B cell (primary cell): ENCODE measurements around the gene EFHD2. TPM values are rescaled to one million over a fixed set of nuclear protein-coding genes. Genes with fewer than 3 reads are reported as not detected.

Source experiments
- ATAC-seq: fragments of 200-7000 bp; cut with Tn5 transposase; one replicate; pipeline ENCODE4 v1.10.0; 2021; ENCODE audit warnings: low read depth, mild to moderate bottlenecking, moderate number of reproducible peaks, moderate library complexity
- CTCF ChIA-PET: fragments of 350-600 bp; sonication (Branson Sonifier 250); formaldehyde crosslinking; loops from one replicate; lab custom pipeline; 2021; ENCODE audit warnings: antibody characterized with exemption, inconsistent platforms; lab: Charles Lee
- POLR2A ChIA-PET: fragments of 350-600 bp; sonication (Branson Sonifier 250); formaldehyde crosslinking; loops from one replicate; lab custom pipeline; 2021; ENCODE audit warnings: antibody characterized with exemption; lab: Charles Lee
- DNase-seq: peaks from one replicate; pipeline ENCODE4 v3.0.0; 2013
- H2AFZ ChIP-seq: 2 replicates; pipeline ENCODE4 v1.6.1; 2012; ENCODE audit warnings: mild to moderate bottlenecking, low read depth, low read length; ENCODE audit not compliant: insufficient read depth, poor library complexity, severe bottlenecking
- H3K27ac ChIP-seq, 2 donors: 1 replicate in 1 of 2; 2 replicates in 1 of 2; pipeline ENCODE4 v1.5.1; 2012 to 2013; ENCODE audit warnings: low read length in 2 of 2, mild to moderate bottlenecking in 2 of 2, moderate library complexity in 1 of 2
- H3K27me3 ChIP-seq, 4 experiments: fragments of 200-600 bp in 1 of 4; sonication (generic) in 1 of 4; replicated peaks in 1 of 4; 1 replicate in 2 of 4; 2 replicates in 2 of 4; pipeline versions ENCODE4 v1.6.1 to v1.7.0; 2013 to 2016; ENCODE audit warnings: low read length in 3 of 4, mild to moderate bottlenecking in 2 of 4, mixed read lengths in 1 of 4, moderate library complexity in 1 of 4; ENCODE audit not compliant: insufficient read depth in 4 of 4, control insufficient read depth in 3 of 4; ENCODE audit errors: control extremely low read depth in 1 of 4
- H3K36me3 ChIP-seq, 2 experiments: replicated peaks in 1 of 2; 1 replicate in 1 of 2; 2 replicates in 1 of 2; pipeline versions ENCODE4 v1.6.1 to v1.7.1; 2013; ENCODE audit warnings: low read length in 1 of 2; ENCODE audit not compliant: insufficient read depth in 2 of 2, control insufficient read depth in 1 of 2; ENCODE audit errors: control extremely low read depth in 1 of 2, extremely low read depth in 1 of 2
- H3K4me1 ChIP-seq, 2 donors: fragments of 200-600 bp in 1 of 2; sonication (generic) in 1 of 2; 1 replicate in 1 of 2; 2 replicates in 1 of 2; pipeline versions ENCODE4 v1.5.1 to v1.6.1; 2013 to 2017; ENCODE audit warnings: low read length in 2 of 2; ENCODE audit not compliant: control insufficient read depth in 2 of 2, insufficient read depth in 2 of 2
- H3K4me2 ChIP-seq: replicated peaks from 2 replicates; pipeline ENCODE3; 2012; ENCODE audit warnings: mild to moderate bottlenecking, low read depth, low read length; ENCODE audit not compliant: poor library complexity, severe bottlenecking
- H3K4me3 ChIP-seq, 5 experiments: fragments of 200-600 bp in 1 of 5; sonication (generic) in 1 of 5; 1 replicate in 3 of 5; 2 replicates in 2 of 5; pipeline versions ENCODE4 v1.5.1 to v1.7.0; 2011 to 2016; ENCODE audit warnings: low read length in 4 of 5, mild to moderate bottlenecking in 4 of 5, low read depth in 2 of 5, control low read depth in 1 of 5, moderate library complexity in 1 of 5; ENCODE audit not compliant: insufficient read depth in 1 of 5; ENCODE audit errors: control extremely low read depth in 1 of 5, extremely low read depth in 1 of 5
- H3K79me2 ChIP-seq: fragments of 200-600 bp; sonication (generic); one replicate; pipeline ENCODE4 v1.6.0; 2016; ENCODE audit warnings: low read length; ENCODE audit not compliant: control insufficient read depth, insufficient read depth
- H3K9ac ChIP-seq: fragments of 200-600 bp; sonication (generic); 2 replicates; pipeline ENCODE4 v1.6.1; 2017; ENCODE audit warnings: mild to moderate bottlenecking, low read length, moderate library complexity
- H3K9me3 ChIP-seq, 3 donors: one replicate each; pipeline versions ENCODE4 v1.6.1 to v1.7.1; 2013; ENCODE audit warnings: low read length in 2 of 3; ENCODE audit not compliant: control insufficient read depth in 2 of 3, insufficient read depth in 1 of 3; ENCODE audit errors: control extremely low read depth in 1 of 3
- H4K20me1 ChIP-seq: 2 replicates; pipeline ENCODE4 v1.6.0; 2012; ENCODE audit warnings: mild to moderate bottlenecking, low read length; ENCODE audit not compliant: insufficient read depth, control insufficient read depth, poor library complexity, severe bottlenecking
- H3K27ac Mint-ChIP-seq: one replicate; pipeline ENCODE4 v1.8.0; 2021; ENCODE audit warnings: mixed read lengths
- H3K27me3 Mint-ChIP-seq: one replicate; pipeline ENCODE4 v1.8.0; 2021; ENCODE audit warnings: mixed read lengths
- H3K4me1 Mint-ChIP-seq: one replicate; pipeline ENCODE4 v1.8.0; 2021; ENCODE audit warnings: mixed read lengths
- H3K4me3 Mint-ChIP-seq: one replicate; pipeline ENCODE4 v1.8.0; 2021; ENCODE audit warnings: mixed read lengths
- H3K9me3 Mint-ChIP-seq: one replicate; pipeline ENCODE4 v1.8.0; 2022; ENCODE audit warnings: mixed read lengths; ENCODE audit not compliant: insufficient read depth
- CTCF ChIP-seq: fragments of 200-600 bp; IDR thresholded peaks from one replicate; pipeline ENCODE4 v1.8.0; 2022; ENCODE audit warnings: antibody characterized with exemption, mild to moderate bottlenecking
- EZH2 ChIP-seq: IDR thresholded peaks from 2 replicates; pipeline ENCODE4 v1.6.1; 2012; ENCODE audit warnings: borderline replicate concordance, low read depth, mild to moderate bottlenecking, moderate library complexity, low read length; ENCODE audit not compliant: insufficient read depth, poor library complexity, severe bottlenecking
- WGBS: methylation state at CpG from one replicate; pipeline ENCODE4 v1.1.5; 2013; ENCODE audit warnings: missing lambda C conversion rate; ENCODE audit not compliant: insufficient coverage; 5-methylcytosine and 5-hydroxymethylcytosine counted together
- intact Hi-C: fragments of 100-400 bp; cut with micrococcal nuclease; formaldehyde crosslinking; loops from one replicate; pipeline ENCODE4 v1.10.0; 2022
- polyA plus RNA-seq: library from polyadenylated mRNA; depleted of rRNA; stranded (reverse); fragments of >200 nt; gene quantifications from 2 replicates; pipeline ENCODE4 v1.2.3, GENCODE V29; 2012
- total RNA-seq, 2 donors: library from RNA; stranded (reverse); fragments of 120-200 nt in 1 of 2; gene quantifications; 1 replicate in 1 of 2; 2 replicates in 1 of 2; pipeline versions ENCODE4 v1.2.3 to v1.2.4, GENCODE V29; 2013 to 2022

Gene EFHD2
- total and polyA plus RNA-seq, 2 donors (not counting 1 experiment from before 2014, with no cell fraction given), result 39.3 to 67.2 TPM

GRCh38 chr1:15454256-15454655 is 44.6 kb downstream of the EFHD2 start:
- Histone ChIP-seq H3K79me2 (no peaks in the 10 kb centered on the region), H3K4me2 (no peak overlapping the region), H3K9me3 (peaks cover 0 to 3% (median 0%) of the 10 kb centered on the region in 3 donors), H4K20me1 (no peaks in the 10 kb centered on the region), H3K36me3 (no peaks in the 10 kb centered on the region), H2AFZ (no peak overlapping the region), H3K4me1 (no peaks in the 10 kb centered on the region), H3K9ac (no peak overlapping the region), H3K4me3 (no peak overlapping the region), H3K27me3 (peaks cover 0 to under 1% (median 0%) of the 10 kb centered on the region in 4 experiments), H3K27ac (no peak overlapping the region)
- intact Hi-C loops, result no loop called here
- Mint-ChIP-seq H3K4me3 (no peak overlapping the region), H3K27ac (no peak overlapping the region), H3K9me3 (peaks cover 3% of the 10 kb centered on the region), H3K4me1 (no peaks in the 10 kb centered on the region), H3K27me3 (peaks cover 24% of the 10 kb centered on the region)
- no peak for TF ChIP-seq CTCF
- no peak for TF ChIP-seq EZH2
- ATAC-seq, result no peak
- no peak for DNase-seq
- WGBS, result 100% methylated on average over 2 of the region's 3 CpGs
- POLR2A ChIA-PET, result no interaction called here
- CTCF ChIA-PET, result no interaction called here

GRCh38 chr1:15455522-15455921 is 45.8 kb downstream of the EFHD2 start:
- H3K27ac ChIP-seq, result no peak overlapping the region
- H3K27me3 ChIP-seq, result no peaks in the 10 kb centered on the region
- Mint-ChIP-seq H3K4me1 (no peaks in the 10 kb centered on the region), H3K9me3 (peaks cover 3% of the 10 kb centered on the region), H3K4me3 (no peak overlapping the region), H3K27ac (no peak overlapping the region), H3K27me3 (peaks cover 23% of the 10 kb centered on the region)
- intact Hi-C loops, result no loop called here
- H3K4me3 ChIP-seq, result no peak overlapping the region
- no peak overlapping the region for H3K4me2 ChIP-seq
- DNase-seq (no peak), ATAC-seq (no peak)
- no peaks in the 10 kb centered on the region for H3K9me3 ChIP-seq
- H3K36me3 ChIP-seq, result no peaks in the 10 kb centered on the region
- no peak overlapping the region for H2AFZ ChIP-seq
- H4K20me1 ChIP-seq, result no peaks in the 10 kb centered on the region
- H3K79me2 ChIP-seq, result no peaks in the 10 kb centered on the region
- CTCF ChIA-PET, result no interaction called here
- no peak overlapping the region for H3K9ac ChIP-seq
- TF ChIP-seq CTCF (no peak), EZH2 (no peak)
- POLR2A ChIA-PET, result interaction anchor here (0.7 kb wide), 1 partner anchor 882 kb away, joined by 3 read pairs; no protein-coding TSS in a partner anchor
- 87% methylated on average over 6 of the region's 6 CpGs for WGBS
- H3K4me1 ChIP-seq, result no peaks in the 10 kb centered on the region
